Prostate gland (tissue), 2 donors: ENCODE measurements around the gene SLC1A2. TPM values are rescaled to one million over a fixed set of nuclear protein-coding genes. Genes with fewer than 3 reads are reported as not detected.

Source experiments
- DNase-seq: peaks from one replicate; pipeline ENCODE4 v3.0.0-alpha.2; 2019; ENCODE audit warnings: low spot score
- H3K27ac ChIP-seq, 2 donors: fragments of 200-600 bp; sonication (generic); 2 replicates each; pipeline ENCODE4 v1.5.1; 2017 to 2019
- H3K27me3 ChIP-seq: fragments of 200-600 bp; sonication (generic); replicated peaks from 2 replicates; pipeline ENCODE4 v1.5.1; 2019; ENCODE audit not compliant: insufficient read depth
- H3K36me3 ChIP-seq, 2 donors: fragments of 200-600 bp; sonication (generic); 1 replicate in 1 of 2; 2 replicates in 1 of 2; pipeline versions ENCODE4 v1.5.1 to v1.8.1; 2017 to 2019
- H3K4me1 ChIP-seq: fragments of 200-600 bp; sonication (generic); replicated peaks from 2 replicates; pipeline ENCODE4 v1.5.1; 2019
- H3K4me3 ChIP-seq, 2 donors: fragments of 200-600 bp; sonication (generic); 2 replicates each; pipeline ENCODE4 v1.5.1; 2017 to 2019
- H3K9me3 ChIP-seq: fragments of 200-600 bp; sonication (generic); 2 replicates; pipeline ENCODE4 v1.5.1; 2017
- POLR2A ChIP-seq: fragments of 450-650 bp; IDR thresholded peaks from one replicate; pipeline ENCODE4 v1.6.1; 2016; ENCODE audit warnings: antibody characterized with exemption, mild to moderate bottlenecking
- POLR2AphosphoS5 ChIP-seq: sonication (generic); formaldehyde crosslinking; IDR thresholded peaks from one replicate; pipeline ENCODE4 v1.6.1; 2017; ENCODE audit warnings: antibody characterized with exemption
- WGBS: methylation state at CpG from one replicate; pipeline ENCODE4 v1.1.5; 2018; 5-methylcytosine and 5-hydroxymethylcytosine counted together
- intact Hi-C: fragments of 100-400 bp; cut with DNase I; formaldehyde crosslinking; loops from one replicate; pipeline ENCODE4 v1.14.2; 2022
- total RNA-seq, 2 donors: library from RNA; depleted of rRNA; stranded (reverse); fragments of >200 nt; gene quantifications; one replicate each; pipeline ENCODE4 v1.1.0, GENCODE V29; 2016
- TF ChIP-seq, protein P1 (sequence below), 4 experiments: fragments of 200-600 bp in 2 of 4; fragments of 450-650 bp in 2 of 4; sonication (generic) in 2 of 4; IDR thresholded peaks; 1 replicate in 3 of 4; 2 replicates in 1 of 4; pipeline ENCODE4 v1.5.1; 2016 to 2019; ENCODE audit warnings: antibody characterized with exemption in 4 of 4, mild to moderate bottlenecking in 2 of 4, moderate library complexity in 2 of 4

SLC1A2 gene
- total RNA-seq, 2 donors from 2014 or later: 0.82 to 1.5 TPM

DNA sequence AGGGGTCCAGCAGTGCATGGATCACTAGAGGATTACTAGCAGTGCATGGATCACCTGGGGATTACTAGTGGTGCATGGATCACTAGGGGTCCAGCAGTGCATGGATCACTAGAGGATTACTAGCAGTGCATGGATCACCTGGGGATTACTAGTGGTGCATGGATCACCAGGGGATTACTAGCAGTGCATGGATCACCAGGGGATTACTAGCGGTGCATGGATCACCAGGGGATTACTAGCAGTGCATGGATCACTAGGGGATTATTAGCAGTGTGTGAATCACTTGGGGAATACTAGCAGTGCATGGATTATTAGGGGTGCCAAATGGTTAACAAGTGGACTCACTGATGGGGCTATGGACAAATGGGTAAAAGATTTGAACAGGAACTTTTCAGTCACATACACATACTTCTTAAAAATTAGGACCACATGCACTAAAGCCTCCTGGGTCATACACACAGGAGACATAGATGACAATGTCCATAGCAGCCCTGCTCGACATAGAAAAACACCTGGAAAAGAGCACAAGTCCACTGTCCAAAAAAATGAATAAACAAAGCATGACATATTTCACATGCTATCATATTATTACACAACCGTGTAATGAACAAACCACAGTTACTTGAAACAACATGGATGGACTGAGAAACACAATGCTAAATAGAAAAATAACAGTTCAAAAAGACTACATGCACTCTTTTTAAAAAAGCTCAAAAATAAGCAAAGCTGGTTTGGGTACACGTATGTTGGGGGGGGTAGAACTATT, 170.6 kb downstream of the SLC1A2 start:
- TF ChIP-seq, protein P1, sequence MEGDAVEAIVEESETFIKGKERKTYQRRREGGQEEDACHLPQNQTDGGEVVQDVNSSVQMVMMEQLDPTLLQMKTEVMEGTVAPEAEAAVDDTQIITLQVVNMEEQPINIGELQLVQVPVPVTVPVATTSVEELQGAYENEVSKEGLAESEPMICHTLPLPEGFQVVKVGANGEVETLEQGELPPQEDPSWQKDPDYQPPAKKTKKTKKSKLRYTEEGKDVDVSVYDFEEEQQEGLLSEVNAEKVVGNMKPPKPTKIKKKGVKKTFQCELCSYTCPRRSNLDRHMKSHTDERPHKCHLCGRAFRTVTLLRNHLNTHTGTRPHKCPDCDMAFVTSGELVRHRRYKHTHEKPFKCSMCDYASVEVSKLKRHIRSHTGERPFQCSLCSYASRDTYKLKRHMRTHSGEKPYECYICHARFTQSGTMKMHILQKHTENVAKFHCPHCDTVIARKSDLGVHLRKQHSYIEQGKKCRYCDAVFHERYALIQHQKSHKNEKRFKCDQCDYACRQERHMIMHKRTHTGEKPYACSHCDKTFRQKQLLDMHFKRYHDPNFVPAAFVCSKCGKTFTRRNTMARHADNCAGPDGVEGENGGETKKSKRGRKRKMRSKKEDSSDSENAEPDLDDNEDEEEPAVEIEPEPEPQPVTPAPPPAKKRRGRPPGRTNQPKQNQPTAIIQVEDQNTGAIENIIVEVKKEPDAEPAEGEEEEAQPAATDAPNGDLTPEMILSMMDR (IDR thresholded peaks at IDR 0.05): no peak
- no peak for TF ChIP-seq POLR2AphosphoS5
- no peak for TF ChIP-seq POLR2A
- intact Hi-C loops: no loop called here
- Histone ChIP-seq H3K4me1 (no peaks in the 10 kb centered on the region), H3K27me3 (no peaks in the 10 kb centered on the region), H3K36me3 (no peaks in the 10 kb centered on the region), H3K27ac (no peak overlapping the region), H3K9me3 (no peaks in the 10 kb centered on the region), H3K4me3 (no peak overlapping the region)
- 72% methylated on average over 4 of the region's 4 CpGs for WGBS
- no peak for DNase-seq

DNA sequence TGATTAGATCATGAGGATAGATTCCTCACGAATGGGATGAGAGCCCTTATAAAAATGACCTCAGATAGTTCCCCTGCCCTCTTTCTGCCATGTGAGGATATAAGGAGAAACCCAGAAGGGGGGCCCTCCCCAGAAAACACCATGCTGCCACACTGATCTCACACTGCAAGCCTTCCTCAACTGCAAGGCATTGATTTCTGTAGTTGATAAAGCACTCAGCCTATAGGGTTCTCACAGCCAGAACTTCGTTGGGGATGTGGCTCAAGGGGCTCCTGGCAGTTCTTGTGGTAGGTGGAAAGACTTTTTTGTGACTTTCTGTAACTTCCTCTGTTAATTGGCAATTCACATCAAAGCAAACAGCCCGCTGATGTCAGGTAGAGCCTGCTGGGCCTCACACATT, 171.5 kb downstream of the SLC1A2 start:
- TF ChIP-seq, protein P1 (IDR thresholded peaks at IDR 0.05): no peak
- TF ChIP-seq POLR2A (no peak), POLR2AphosphoS5 (no peak)
- intact Hi-C loops: no loop called here
- DNase-seq: no peak
- Histone ChIP-seq H3K4me1 (no peaks in the 10 kb centered on the region), H3K9me3 (no peaks in the 10 kb centered on the region), H3K36me3 (no peaks in the 10 kb centered on the region), H3K4me3 (no peak overlapping the region), H3K27me3 (no peaks in the 10 kb centered on the region), H3K27ac (no peak overlapping the region)
- WGBS: 87% methylated on average over 3 of the region's 3 CpGs

DNA sequence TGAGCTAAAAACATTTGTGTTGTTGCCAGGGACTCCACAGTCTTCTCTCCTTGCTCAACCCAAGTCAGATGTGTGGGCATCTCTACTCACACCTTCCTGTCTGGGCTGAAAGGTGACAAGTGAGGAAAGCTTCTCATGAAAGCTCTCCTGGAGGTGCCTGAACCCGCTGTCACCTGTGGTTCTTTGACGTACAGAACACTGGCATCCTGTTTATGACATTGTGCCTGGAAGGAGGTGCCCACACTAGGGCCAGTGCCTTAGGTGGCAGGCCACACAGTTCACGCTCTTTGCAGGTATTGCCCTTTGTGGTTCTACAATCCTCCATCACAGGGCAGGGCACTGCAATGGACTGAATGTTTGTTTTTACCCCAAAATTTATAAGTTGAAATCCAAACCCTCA, 171.9 kb downstream of the SLC1A2 start:
- no peaks in the 10 kb centered on the region for H3K9me3 ChIP-seq
- no peak for DNase-seq
- no peaks in the 10 kb centered on the region for H3K27me3 ChIP-seq
- H3K36me3 ChIP-seq: no peaks in the 10 kb centered on the region
- no peak overlapping the region for H3K4me3 ChIP-seq
- 80% methylated on average over 3 of the region's 3 CpGs for WGBS
- intact Hi-C loops: no loop called here
- TF ChIP-seq, protein P1 (IDR thresholded peaks at IDR 0.05): no peak
- TF ChIP-seq POLR2A (no peak), POLR2AphosphoS5 (no peak)
- no peaks in the 10 kb centered on the region for H3K4me1 ChIP-seq
- no peak overlapping the region for H3K27ac ChIP-seq

DNA sequence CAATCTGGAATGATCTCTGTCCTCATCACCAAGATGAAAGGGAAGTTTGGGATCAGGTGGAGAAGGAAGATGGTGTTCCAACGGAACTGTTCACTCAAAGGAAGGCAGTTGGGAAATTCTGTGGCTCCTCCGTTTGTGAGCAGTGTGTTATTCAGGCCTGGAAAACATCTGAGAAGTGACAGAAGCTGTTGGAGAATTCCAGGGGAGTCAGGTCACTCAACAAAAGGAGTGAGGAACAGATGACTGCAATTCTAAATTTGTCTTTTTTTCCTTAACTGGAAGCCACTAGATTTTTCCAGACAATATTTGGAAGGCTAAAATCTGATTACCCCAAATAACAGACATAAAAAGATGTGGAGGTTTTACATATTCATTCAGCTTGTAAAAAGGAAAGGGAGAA, 172.6 kb downstream of the SLC1A2 start:
- DNase-seq: no peak
- H3K4me1 ChIP-seq: no peaks in the 10 kb centered on the region
- TF ChIP-seq, protein P1 (IDR thresholded peaks at IDR 0.05): no peak
- no peak for TF ChIP-seq POLR2A
- no peak for TF ChIP-seq POLR2AphosphoS5
- 48% methylated on average over 2 of the region's 2 CpGs for WGBS
- H3K36me3 ChIP-seq: no peaks in the 10 kb centered on the region
- intact Hi-C loops: no loop called here
- no peak overlapping the region for H3K27ac ChIP-seq
- H3K27me3 ChIP-seq: no peaks in the 10 kb centered on the region
- no peaks in the 10 kb centered on the region for H3K9me3 ChIP-seq
- no peak overlapping the region for H3K4me3 ChIP-seq

DNA sequence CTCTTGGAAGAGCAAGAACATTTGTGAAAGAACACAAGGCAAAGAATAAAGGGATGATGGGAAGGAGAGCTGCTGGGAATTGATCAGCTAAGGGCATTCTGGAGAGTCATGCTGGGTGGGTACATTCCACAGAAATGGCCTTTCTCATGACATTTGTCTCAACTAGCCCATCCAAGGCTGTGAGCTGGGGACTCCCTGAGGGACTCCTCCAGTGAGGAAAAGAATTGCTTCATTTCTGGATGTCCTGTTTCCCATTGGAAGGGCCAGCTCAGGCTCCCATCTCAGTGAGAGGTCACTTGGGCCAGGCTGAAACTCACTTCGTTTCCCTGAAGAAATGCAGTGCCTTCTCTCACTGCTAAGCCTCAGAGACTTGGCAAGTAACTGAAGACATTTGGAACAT, 173.6 kb downstream of the SLC1A2 start:
- H3K36me3 ChIP-seq: no peaks in the 10 kb centered on the region
- TF ChIP-seq POLR2AphosphoS5 (no peak), POLR2A (no peak)
- TF ChIP-seq, protein P1 (IDR thresholded peaks at IDR 0.05): no peak
- no peaks in the 10 kb centered on the region for H3K27me3 ChIP-seq
- intact Hi-C loops: no loop called here
- H3K9me3 ChIP-seq: no peaks in the 10 kb centered on the region
- H3K4me3 ChIP-seq: no peak overlapping the region
- 83% methylated on average over 1 of the region's 1 CpG for WGBS
- DNase-seq: no peak
- no peak overlapping the region for H3K27ac ChIP-seq
- no peaks in the 10 kb centered on the region for H3K4me1 ChIP-seq
